HG02840 (cell line): ENCODE measurements around the gene RPL41.
A peak's percentile ranks its signal among the peaks of the same experiment; 100 is the strongest.
"Not testable (repeated sequence)": the region's sequence is repeated elsewhere in the genome, so short reads cannot be mapped to it uniquely, and the experiment has no call there.

Experiments used
- ATAC-seq: cut with Tn5 transposase; IDR thresholded peaks from one replicate; pipeline ENCODE4 v1.9.1; 2021; ENCODE audit warnings: mild to moderate bottlenecking, moderate library complexity, moderate number of reproducible peaks; ENCODE audit not compliant: unreplicated experiment, low FRiP score

RPL41 gene

DNA sequence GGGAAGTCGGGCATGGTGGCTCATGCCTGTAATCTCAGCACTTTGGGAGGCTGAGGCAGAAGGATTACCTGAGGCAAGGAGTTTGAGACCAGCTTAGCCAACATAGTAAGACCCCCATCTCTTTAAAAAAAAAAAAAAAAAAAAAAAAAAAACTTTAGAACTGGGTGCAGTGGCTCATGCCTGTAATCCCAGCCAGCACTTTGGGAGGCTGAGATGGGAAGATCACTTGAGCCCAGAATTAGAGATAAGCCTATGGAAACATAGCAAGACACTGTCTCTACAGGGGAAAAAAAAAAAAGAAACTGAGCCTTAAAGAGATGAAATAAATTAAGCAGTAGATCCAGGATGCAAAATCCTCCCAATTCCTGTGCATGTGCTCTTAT lies 13.8 kb upstream of the RPL41 start:
- ATAC-seq, result no peak

- ATAC-seq, result no peak
Measured at GRCh38 chr12:56103066-56103711, 13.2 kb upstream of the RPL41 start.

GRCh38 chr12:56103823-56104108 lies 12.7 kb upstream of the RPL41 start:
- ATAC-seq, result no peak

- peak; percentile 92 for ATAC-seq
Measured at GRCh38 chr12:56104109-56104814, 12.2 kb upstream of the RPL41 start, which contains the start of gene PA2G4. PA2G4 (plus strand) TSS chr12:56104559; CDS start chr12:56104738, 179 bp downstream.

DNA sequence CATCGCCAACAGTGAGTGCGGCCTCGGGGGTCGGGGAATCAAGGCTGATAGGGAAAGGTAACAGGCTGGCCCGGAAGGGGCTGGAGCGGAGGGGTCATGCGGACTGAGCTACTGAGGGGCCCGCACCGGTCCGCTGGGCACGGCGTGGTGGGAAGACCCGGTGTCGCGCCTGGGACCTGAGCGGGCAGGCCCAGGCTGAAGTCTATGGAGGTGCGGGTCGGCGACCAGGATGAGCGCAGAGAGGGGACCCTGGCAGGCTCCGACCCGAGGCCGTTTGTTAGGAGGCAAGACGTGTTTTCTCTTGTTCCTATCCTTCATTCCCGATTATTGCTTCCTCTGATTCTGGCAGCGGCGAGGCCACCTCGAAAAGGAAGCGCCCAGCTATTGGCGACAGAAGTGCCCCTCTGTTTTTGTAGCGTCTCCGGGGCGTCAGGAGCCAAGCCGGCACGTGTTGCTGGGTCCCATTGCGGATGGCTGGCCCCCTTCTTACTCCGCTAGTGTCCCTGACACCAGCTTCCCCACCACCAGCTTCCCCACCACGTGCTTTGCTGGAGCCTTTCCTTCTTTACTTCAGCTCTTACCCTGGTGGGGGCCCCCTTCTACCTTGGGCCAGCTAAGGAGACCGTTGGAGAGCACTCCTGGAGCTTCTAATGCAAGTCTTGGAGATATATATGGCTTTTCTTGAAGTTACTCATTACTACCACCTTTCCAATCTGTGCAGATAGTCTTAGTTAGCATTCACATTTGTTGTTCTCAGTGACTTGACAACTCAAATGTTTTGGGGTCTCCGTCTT lies 11.4 kb upstream of the RPL41 start:
- no peak for ATAC-seq

DNA sequence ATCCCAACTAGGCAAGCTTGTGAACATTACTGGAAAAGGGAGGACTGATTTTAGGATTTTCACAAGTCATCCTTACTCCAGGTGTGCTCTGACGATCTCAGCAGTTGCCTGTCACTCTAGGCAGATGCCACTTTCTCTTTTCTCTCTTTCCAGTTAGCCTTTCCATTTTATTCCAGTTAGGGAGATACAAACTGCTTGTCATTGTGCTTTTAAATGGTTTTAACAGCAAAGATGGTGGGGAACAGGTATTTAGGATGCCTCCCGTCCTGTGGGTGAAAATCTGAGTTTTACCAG lies 10.9 kb upstream of the RPL41 start:
- no peak for ATAC-seq

DNA sequence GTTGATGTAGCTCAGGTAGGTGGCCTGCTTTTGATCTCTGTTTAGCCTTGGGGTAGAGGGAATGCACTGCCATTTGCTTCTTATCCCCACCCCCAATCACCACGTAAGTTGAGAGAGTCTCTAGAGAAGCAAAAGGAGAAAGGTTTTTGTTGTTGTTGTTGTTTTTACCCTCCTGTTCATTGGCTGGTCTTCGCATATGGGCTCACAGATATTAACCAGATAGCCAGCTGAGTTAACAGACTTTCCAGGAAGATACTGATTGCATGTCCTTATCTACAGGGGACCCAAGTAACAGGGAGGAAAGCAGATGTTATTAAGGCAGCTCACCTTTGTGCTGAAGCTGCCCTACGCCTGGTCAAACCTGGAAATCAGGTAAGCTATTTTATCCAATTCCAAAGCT lies 9.2 kb upstream of the RPL41 start:
- no peak for ATAC-seq

- ATAC-seq, result no peak
Measured at GRCh38 chr12:56110571-56110970, 5.9 kb upstream of the RPL41 start.

DNA sequence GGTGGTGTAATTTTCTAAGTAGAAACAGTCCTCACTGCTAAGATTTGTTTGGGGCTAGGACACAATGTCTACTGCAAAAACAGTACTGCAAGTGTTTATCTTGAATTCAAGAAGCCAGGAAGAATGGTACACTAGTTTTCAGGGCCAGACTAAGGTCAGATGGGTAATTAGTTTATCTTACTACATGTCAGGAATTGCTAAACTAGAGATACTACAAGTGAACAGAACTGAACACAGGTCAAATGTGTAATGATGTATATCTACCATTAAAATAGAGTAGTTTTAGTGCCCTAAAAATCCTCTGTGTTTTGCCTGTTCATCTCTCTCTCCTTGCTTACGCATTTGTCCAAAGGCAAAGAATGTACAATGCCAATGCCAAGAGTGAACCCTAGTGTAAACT lies 2.3 kb upstream of the RPL41 start:
- ATAC-seq, result no peak

DNA sequence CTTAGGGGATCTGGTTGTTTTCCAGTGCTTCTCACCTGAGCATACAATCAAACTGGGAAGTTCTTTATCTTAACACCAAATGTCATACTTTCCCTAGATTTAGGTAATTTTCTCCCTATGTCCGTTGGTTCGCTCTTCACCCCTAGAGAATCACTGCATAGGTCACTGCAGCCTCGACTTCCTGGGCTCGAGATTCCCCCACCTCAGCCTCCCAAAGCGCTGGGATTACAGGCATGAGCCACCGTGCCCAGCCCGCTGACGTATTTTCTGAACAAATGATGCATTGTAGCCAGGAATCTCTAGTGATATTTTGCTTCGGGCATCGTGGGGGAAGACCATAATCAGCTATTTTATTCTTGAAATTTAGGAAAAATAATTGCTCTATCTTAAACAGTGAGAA lies 1.1 kb upstream of the RPL41 start:
- ATAC-seq, result no peak

DNA sequence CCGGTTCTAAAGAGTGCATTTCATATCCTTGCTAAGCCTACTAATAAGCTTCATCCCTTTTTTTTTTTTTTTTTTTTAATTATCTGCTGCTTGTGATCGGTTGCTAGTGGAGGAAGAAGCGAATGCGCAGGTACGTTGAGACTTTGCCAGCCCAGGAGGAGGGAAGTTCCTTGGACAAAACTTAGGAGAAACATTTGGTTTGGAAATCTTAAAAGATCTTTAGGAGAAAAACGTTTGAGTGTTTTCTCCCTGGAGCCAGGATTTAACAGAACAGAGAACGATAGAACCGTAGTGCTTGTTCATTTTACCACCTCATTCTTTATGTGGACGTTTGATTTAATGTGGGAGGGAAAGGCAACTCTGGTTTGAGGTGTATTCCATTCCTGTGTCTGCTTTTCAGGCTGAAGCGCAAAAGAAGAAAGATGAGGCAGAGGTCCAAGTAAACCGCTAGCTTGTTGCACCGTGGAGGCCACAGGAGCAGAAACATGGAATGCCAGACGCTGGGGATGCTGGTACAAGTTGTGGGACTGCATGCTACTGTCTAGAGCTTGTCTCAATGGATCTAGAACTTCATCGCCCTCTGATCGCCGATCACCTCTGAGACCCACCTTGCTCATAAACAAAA lies 761 bp downstream of the RPL41 start:
- not testable (repeated sequence) for ATAC-seq

DNA sequence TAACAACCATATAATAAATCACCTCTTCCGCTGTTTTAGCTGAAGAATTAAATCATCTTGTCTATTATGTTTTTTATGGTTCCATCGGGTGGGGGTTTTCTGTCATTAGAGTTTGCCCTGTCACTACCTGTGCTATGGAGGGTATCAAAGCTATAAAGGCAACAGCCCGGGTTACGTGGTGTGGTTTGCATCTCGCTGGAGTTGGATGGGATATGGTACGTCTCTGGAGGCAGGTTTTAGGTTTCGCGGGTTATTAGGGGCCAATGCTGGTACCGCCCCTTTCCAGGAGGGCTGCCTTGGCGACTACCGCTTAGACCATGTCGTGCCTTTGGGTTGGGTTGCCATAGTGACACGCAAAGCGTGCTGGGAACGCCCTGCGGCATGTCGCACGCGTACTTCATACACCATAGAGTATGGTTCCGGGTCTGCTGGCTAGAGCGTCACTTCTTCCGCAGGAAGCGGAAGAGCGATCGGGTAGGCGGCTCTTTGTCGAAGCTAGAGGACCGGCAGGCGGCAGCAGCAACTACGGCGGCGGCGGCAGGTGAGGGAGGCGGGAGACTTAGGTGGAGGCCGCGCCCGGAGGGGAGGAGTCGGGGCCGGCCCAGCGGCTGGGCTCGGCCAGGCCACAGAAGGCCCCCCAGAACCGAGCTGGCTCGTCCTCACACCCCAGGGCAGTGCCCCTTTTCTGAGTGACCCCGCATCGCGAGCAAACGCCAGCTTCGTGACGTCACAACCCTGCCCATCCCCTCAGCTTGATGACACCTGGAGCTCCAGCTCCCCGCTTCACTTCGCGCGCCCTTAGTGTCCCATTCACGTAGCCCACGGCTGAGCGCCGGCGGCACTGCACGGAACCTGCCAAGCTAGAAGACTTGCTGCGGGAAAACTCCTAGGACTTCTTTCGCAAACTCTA lies 1.6 kb downstream of the RPL41 start, which contains the start of gene ZC3H10:
ZC3H10 (plus strand) TSS at position 489 of the 910 bp plus-strand sequence. CDS start 2,297 bp downstream, outside the sequence.
- ATAC-seq, result peak; percentile 78

DNA sequence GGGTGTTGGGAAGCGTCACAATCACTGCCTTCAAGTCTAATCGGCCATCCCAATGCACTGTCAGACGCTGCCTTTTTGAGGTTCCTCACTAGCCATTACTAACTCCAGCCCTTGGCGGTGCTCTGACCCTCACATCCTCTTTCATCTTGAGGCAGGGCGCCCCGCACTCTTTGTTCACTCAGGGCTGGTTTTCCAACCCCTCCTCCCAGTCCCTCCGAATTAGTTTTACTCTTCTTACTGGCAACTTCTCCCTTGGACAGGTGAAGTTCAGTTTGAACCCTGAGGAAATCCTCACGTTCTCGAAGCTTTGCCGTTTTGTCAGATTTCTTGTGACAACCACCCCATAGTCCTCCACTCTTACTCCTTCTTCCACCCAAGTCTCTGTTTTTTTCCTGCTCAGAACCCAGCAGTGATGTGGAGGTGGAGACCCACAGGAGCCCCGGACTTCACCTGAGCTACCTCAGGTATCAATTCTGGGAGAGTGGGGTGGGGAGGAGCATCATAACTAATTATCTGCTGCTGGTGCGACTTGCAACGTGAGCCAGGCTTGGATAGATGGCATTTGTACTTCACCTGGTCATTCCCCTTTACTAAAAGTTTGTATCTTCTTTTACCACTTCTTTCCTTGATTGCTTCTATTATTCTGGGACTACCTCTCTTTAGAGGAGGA lies 2.4 kb downstream of the RPL41 start:
- ATAC-seq, result no peak

DNA sequence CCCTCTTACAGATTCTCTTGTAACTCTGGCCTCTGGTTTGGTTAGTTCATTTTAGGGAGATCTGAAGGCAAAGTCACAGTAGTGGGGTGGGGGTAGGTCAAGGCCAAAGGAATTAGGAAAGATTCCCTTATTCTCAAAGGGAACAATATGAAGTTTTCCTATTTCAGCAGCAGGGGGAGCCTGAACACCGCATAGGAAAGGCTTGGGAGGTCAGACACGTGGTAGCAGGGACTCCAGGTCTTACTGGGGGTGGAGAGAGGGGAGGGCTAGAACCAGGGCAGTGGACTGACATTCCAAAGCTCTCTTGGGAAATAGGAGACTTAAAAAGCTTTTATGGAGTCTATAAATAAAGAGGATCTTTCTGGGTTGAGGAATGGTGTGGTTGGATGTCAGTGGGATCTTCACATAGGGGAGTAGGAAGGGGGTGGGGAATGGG lies 2.9 kb downstream of the RPL41 start:
- ATAC-seq, result no peak

DNA sequence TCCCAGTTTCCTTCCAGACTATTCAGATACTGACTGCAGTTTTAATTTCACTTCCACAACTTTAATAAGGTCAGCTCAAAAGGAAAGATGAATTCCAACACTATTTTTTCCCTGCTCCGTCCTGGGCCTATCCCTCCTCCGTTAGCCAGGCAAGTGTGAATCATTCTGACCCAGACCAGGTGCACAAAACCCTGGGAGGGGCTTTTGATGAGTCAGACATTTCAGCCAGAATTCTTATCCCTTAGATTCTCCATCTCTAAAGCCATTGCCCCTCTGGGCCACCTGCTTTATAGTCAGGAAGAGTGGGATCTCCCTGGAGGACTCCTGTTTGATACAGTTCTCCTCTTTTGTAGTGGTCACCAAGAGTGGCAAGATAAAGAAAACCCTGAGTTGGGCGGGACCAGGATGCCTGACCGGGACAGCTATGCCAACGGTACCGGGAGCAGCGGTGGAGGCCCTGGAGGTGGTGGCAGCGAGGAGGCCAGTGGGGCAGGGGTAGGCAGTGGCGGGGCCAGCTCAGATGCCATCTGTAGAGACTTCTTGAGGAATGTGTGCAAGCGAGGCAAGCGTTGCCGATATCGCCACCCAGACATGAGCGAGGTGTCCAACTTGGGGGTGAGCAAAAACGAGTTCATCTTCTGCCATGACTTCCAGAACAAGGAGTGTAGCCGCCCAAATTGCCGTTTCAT lies 3.9 kb downstream of the RPL41 start:
- no peak for ATAC-seq

GRCh38 chr12:56121204-56121870 lies 4.9 kb downstream of the RPL41 start:
- ATAC-seq, result no peak

GRCh38 chr12:56122637-56123036 lies 6.2 kb downstream of the RPL41 start:
- ATAC-seq, result no peak

- ATAC-seq, result no peak
Measured at GRCh38 chr12:56124133-56124532, 7.7 kb downstream of the RPL41 start.
